ENCODE results near the gene LYZL2.
"Not testable (repeated sequence)": the region's sequence is repeated elsewhere in the genome, so short reads cannot be mapped to it uniquely, and the experiment has no call there.

LYZL2 gene

GRCh38 chr10:30660314-30660713 lies 30.8 kb upstream of the LYZL2 start:
- H3K36me3 ChIP-seq (ENCODE audit: control insufficient read depth in 2 of 2, insufficient read depth in 2 of 2, low read length in 2 of 2); H3K9me3 ChIP-seq (ENCODE audit: control insufficient read depth in 2 of 2, low read length in 2 of 2); H3K9ac ChIP-seq (ENCODE audit: low read length in 2 of 2); H3K27ac ChIP-seq (ENCODE audit: low read length); H3K27me3 ChIP-seq (ENCODE audit: control insufficient read depth in 1 of 2, insufficient read depth in 2 of 2, low read length in 2 of 2); H3K4me1 ChIP-seq (ENCODE audit: control insufficient read depth, insufficient read depth, low read length); H3K4me3 ChIP-seq (ENCODE audit: low read length in 2 of 2): not testable (repeated sequence)

DNA sequence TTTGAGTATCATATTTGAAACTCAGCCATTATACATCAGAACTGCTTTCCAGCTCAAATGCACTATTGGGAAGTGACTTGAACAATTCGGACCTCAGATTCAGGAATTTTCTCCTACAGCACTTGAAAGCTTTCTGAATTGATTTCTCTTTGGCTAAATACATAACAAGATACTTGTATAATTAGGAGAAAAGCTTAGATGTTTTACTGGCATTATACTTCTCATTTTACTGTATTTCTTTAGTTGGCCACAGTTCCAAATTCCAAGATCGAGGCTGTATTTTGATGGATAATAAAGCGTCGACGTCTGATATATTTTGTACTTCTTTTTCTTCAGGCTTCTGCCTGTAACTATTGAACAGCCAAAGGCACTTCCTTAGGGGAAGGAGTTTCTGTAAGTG lies 26.7 kb upstream of the LYZL2 start:
- Histone ChIP-seq H3K27ac (ENCODE audit: low read length) (no peak overlapping the region), H3K36me3 (ENCODE audit: control insufficient read depth in 2 of 2, insufficient read depth in 2 of 2, low read length in 2 of 2) (no peaks in the 10 kb centered on the region), H3K9ac (ENCODE audit: low read length in 2 of 2) (no peak overlapping the region), H3K4me1 (ENCODE audit: control insufficient read depth, insufficient read depth, low read length) (peaks cover 2% of the 10 kb centered on the region), H3K9me3 (ENCODE audit: control insufficient read depth in 2 of 2, low read length in 2 of 2) (no peaks in the 10 kb centered on the region), H3K27me3 (ENCODE audit: control insufficient read depth in 1 of 2, insufficient read depth in 2 of 2, low read length in 2 of 2) (no peaks in the 10 kb centered on the region), H3K4me3 (ENCODE audit: low read length in 2 of 2) (no peak overlapping the region)

DNA sequence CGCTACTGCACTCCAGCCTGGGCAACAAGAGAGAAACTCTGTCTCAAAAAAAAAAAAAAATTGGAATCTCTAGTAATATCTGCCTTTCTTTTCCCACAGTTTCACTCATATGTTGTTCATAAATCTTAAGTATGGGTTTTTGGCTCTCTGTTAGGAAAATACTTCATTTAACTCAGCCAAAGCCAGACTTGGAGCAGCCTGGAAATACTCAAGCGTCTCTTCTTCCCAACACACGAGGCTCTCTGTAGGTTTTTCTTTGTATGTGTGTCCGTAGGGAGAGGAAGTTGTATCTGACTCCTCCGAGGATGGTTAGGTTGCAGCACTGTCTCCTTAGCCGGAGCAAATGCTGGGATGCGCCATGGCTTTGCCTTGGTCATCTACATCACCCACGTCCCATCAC lies 25.4 kb upstream of the LYZL2 start:
- not testable (repeated sequence) for H3K27me3 ChIP-seq (ENCODE audit: control insufficient read depth in 1 of 2, insufficient read depth in 2 of 2, low read length in 2 of 2); H3K4me1 ChIP-seq (ENCODE audit: control insufficient read depth, insufficient read depth, low read length); H3K9me3 ChIP-seq (ENCODE audit: control insufficient read depth in 2 of 2, low read length in 2 of 2); H3K4me3 ChIP-seq (ENCODE audit: low read length in 2 of 2); H3K9ac ChIP-seq (ENCODE audit: low read length in 2 of 2); H3K27ac ChIP-seq (ENCODE audit: low read length); H3K36me3 ChIP-seq (ENCODE audit: control insufficient read depth in 2 of 2, insufficient read depth in 2 of 2, low read length in 2 of 2)

DNA sequence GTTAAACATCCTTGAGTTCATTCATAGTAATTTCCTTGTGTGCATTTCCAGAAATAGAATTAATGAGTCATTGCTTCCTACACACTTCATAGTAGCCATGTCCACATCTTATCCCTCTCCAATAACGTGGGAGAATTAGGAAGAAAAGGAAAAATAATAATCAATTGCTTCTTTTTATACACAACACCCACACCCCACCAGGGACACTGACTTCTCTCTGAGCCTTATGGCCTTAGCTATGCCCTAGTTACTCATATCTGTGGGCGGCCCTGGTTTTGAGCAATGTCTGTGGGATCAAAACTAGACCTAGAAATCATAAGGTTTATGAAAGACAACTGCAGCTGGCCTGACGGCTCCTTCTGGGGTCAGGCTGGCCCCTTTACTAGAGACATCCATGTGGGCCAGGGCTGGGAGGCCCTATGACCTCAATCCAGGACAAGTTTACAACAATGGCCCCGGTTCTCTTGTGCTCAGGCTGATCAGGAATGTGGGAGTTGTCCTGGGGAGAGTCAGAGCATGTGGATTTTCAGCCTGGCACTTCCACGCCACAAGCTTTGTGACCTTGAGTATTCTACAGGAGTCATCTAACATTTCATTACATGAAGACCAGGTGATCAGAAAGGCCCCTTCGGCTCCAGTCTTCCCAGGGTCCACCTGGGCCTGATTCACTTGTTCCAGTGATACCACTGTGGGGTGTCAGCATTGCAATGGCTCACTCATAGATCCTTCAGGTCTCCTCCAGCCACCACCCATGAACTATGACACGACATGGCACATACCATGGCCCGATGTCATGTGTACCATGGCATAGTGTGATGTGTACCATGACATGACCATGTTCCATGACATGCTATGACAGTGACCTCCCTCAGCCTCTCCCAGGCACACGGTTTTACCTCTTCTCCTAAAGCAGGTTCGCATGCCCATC lies 22.2 kb upstream of the LYZL2 start:
- not testable (repeated sequence) for H3K4me3 ChIP-seq (ENCODE audit: low read length in 2 of 2)

DNA sequence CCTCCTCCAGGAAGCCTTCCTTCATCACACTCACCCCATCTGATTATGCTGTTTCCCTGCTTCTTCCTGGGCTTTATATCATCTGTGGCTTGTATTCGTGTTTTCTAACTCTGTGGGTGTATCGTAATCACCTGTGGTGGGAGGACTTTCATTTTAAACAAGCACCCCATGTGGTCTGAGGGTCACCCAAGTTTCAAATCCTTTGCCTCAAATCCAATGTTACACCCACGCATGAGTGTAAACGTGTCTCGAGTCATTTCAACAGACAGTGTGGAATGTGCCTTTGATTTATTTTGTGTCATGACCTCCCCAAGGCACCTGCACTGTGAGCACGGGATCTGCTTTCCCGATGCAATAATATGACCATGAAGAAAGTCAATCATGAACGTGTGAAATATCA lies 17.5 kb upstream of the LYZL2 start:
- H3K9me3 ChIP-seq (ENCODE audit: control insufficient read depth in 2 of 2, low read length in 2 of 2): no peaks in the 10 kb centered on the region
- H3K27me3 ChIP-seq (ENCODE audit: control insufficient read depth in 1 of 2, insufficient read depth in 2 of 2, low read length in 2 of 2): peaks cover 0 to 2% of the 10 kb centered on the region in 2 donors
- H3K36me3 ChIP-seq (ENCODE audit: control insufficient read depth in 2 of 2, insufficient read depth in 2 of 2, low read length in 2 of 2): no peaks in the 10 kb centered on the region
- H3K4me3 ChIP-seq (ENCODE audit: low read length in 2 of 2): no peak overlapping the region
- H3K9ac ChIP-seq (ENCODE audit: low read length in 2 of 2): no peak overlapping the region
- peaks cover 10% of the 10 kb centered on the region for H3K4me1 ChIP-seq (ENCODE audit: control insufficient read depth, insufficient read depth, low read length)
- no peak overlapping the region for H3K27ac ChIP-seq (ENCODE audit: low read length)

More for the DNA sequence above, 22.2 kb upstream of the LYZL2 start:
- not testable (repeated sequence) for H3K27ac ChIP-seq (ENCODE audit: low read length); H3K9ac ChIP-seq (ENCODE audit: low read length in 2 of 2); H3K27me3 ChIP-seq (ENCODE audit: control insufficient read depth in 1 of 2, insufficient read depth in 2 of 2, low read length in 2 of 2); H3K9me3 ChIP-seq (ENCODE audit: control insufficient read depth in 2 of 2, low read length in 2 of 2); H3K4me1 ChIP-seq (ENCODE audit: control insufficient read depth, insufficient read depth, low read length); H3K36me3 ChIP-seq (ENCODE audit: control insufficient read depth in 2 of 2, insufficient read depth in 2 of 2, low read length in 2 of 2)

GRCh38 chr10:30645340-30645827 lies 15.8 kb upstream of the LYZL2 start:
- Histone ChIP-seq H3K4me1 (ENCODE audit: control insufficient read depth, insufficient read depth, low read length) (peaks cover 10% of the 10 kb centered on the region), H3K4me3 (ENCODE audit: low read length in 2 of 2) (peak overlapping the region in 1 of 2 donors; percentile 55), H3K9me3 (ENCODE audit: control insufficient read depth in 2 of 2, low read length in 2 of 2) (no peaks in the 10 kb centered on the region), H3K27ac (ENCODE audit: low read length) (no peak overlapping the region), H3K27me3 (ENCODE audit: control insufficient read depth in 1 of 2, insufficient read depth in 2 of 2, low read length in 2 of 2) (peaks cover 0 to 2% of the 10 kb centered on the region in 2 donors), H3K9ac (ENCODE audit: low read length in 2 of 2) (no peak overlapping the region), H3K36me3 (ENCODE audit: control insufficient read depth in 2 of 2, insufficient read depth in 2 of 2, low read length in 2 of 2) (no peaks in the 10 kb centered on the region)

DNA sequence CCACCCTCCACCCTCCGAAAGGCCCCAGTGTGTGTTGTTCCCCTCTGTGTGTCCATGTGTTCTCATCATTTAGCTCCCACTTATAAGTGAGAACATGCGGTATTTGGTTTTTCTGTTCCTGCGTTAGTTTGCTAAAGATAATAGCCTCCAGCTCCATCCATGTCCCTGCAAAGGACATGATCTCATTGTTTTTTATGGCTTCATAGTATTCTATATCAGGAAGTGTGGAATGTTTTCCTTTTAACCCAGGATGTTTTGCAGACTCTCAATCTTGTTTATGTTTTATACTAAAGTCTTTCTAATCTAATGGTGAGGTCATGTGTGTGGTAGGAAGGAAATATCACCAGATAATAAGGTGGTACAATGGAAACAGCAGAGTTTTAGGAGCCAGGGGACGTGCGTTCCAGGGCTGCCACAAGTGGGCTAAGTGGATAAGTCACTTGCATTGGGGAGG lies 14.9 kb upstream of the LYZL2 start:
- H3K27ac ChIP-seq (ENCODE audit: low read length); H3K9me3 ChIP-seq (ENCODE audit: control insufficient read depth in 2 of 2, low read length in 2 of 2): not testable (repeated sequence)
- peaks cover 10% of the 10 kb centered on the region for H3K4me1 ChIP-seq (ENCODE audit: control insufficient read depth, insufficient read depth, low read length)

DNA sequence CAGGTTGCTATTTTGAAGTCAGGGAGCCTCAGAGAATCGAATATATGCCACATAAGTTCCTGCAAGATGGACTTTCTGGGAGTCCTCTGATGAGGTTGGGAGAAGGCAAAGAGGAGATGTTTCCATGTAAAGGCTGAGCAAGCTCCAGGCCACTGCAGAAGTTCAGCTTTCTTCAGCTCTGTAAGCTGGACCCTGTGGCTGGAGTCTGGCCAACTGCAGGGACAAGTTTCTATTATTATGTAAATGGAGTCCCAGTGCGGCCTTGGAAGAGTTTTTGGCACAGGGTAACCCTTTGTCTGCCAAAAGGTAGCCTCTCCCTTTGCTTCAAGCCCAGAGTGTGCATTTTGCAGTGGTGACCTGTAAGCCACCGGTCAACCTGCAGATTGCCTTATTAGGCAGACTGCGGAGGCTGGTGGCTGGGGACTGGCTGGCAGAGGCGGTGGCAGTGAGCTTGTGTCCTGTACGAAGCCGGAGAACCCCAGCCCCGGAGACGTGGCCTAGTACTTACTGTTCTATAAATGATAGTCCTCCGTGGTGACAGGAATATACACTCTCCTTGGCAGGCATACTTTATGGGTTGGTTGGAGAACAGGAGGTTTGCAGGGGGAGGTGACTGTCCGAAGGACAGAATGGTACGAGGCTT lies 14.1 kb upstream of the LYZL2 start:
- H3K27me3 ChIP-seq (ENCODE audit: control insufficient read depth in 1 of 2, insufficient read depth in 2 of 2, low read length in 2 of 2); H3K9me3 ChIP-seq (ENCODE audit: control insufficient read depth in 2 of 2, low read length in 2 of 2); H3K27ac ChIP-seq (ENCODE audit: low read length); H3K4me3 ChIP-seq (ENCODE audit: low read length in 2 of 2); H3K36me3 ChIP-seq (ENCODE audit: control insufficient read depth in 2 of 2, insufficient read depth in 2 of 2, low read length in 2 of 2); H3K9ac ChIP-seq (ENCODE audit: low read length in 2 of 2): not testable (repeated sequence)
- peaks cover 10% of the 10 kb centered on the region for H3K4me1 ChIP-seq (ENCODE audit: control insufficient read depth, insufficient read depth, low read length)

More for the DNA sequence above, 14.9 kb upstream of the LYZL2 start:
- H3K4me3 ChIP-seq (ENCODE audit: low read length in 2 of 2); H3K36me3 ChIP-seq (ENCODE audit: control insufficient read depth in 2 of 2, insufficient read depth in 2 of 2, low read length in 2 of 2); H3K27me3 ChIP-seq (ENCODE audit: control insufficient read depth in 1 of 2, insufficient read depth in 2 of 2, low read length in 2 of 2); H3K9ac ChIP-seq (ENCODE audit: low read length in 2 of 2): not testable (repeated sequence)

- not testable (repeated sequence) for H3K27me3 ChIP-seq (ENCODE audit: control insufficient read depth in 1 of 2, insufficient read depth in 2 of 2, low read length in 2 of 2); H3K9me3 ChIP-seq (ENCODE audit: control insufficient read depth in 2 of 2, low read length in 2 of 2); H3K4me3 ChIP-seq (ENCODE audit: low read length in 2 of 2); H3K9ac ChIP-seq (ENCODE audit: low read length in 2 of 2); H3K27ac ChIP-seq (ENCODE audit: low read length); H3K36me3 ChIP-seq (ENCODE audit: control insufficient read depth in 2 of 2, insufficient read depth in 2 of 2, low read length in 2 of 2)
- H3K4me1 ChIP-seq (ENCODE audit: control insufficient read depth, insufficient read depth, low read length): peaks cover 10% of the 10 kb centered on the region
Observed at GRCh38 chr10:30642856-30643255, 13.3 kb upstream of the LYZL2 start.

DNA sequence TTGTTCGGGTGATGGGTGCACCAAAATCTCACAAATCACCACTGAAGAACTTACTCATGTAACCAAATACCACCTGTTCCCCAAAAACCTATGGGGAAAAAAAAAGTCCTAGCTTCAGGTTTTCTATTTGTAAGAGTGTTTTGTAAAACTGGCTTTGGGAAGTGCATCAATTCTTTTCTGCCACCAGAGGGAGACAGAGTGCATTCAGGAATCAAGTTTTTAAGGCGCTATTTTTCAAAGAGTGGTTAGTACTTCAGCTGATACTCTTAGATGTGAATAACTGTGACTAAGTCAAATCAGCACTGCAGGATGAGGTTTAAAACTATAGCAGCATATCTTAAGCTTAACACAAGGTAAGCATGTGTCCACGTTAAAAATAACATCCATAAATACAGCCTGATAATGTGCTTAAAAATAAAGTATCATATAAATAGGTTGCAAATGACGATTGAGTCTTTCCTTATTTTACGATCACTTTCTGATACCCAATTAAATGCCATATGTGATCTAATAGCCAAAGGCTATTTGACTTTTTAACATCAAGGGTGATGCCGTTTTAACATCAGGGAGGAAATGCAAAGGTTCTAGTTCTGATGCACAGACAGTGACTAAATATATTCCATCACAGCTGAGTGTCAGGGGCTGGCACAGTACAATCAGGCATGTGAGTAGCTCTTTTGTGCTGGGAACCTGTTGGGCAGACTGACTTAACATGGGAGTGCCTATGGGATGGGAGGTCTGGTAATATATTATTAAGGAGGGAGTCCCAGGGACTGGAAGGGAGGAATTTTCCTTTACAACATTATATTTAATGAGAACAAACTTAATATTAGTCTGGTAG lies 10.6 kb upstream of the LYZL2 start:
- no peak overlapping the region for H3K27ac ChIP-seq (ENCODE audit: low read length)
- H3K27me3 ChIP-seq (ENCODE audit: control insufficient read depth in 1 of 2, insufficient read depth in 2 of 2, low read length in 2 of 2): no peaks in the 10 kb centered on the region
- no peaks in the 10 kb centered on the region for H3K9me3 ChIP-seq (ENCODE audit: control insufficient read depth in 2 of 2, low read length in 2 of 2)
- no peaks in the 10 kb centered on the region for H3K36me3 ChIP-seq (ENCODE audit: control insufficient read depth in 2 of 2, insufficient read depth in 2 of 2, low read length in 2 of 2)
- no peak overlapping the region for H3K4me3 ChIP-seq (ENCODE audit: low read length in 2 of 2)
- no peak overlapping the region for H3K9ac ChIP-seq (ENCODE audit: low read length in 2 of 2)
- H3K4me1 ChIP-seq (ENCODE audit: control insufficient read depth, insufficient read depth, low read length): peaks cover 3% of the 10 kb centered on the region

Measured in stomach smooth muscle (tissue), 2 donors.